Kidney epithelial cell (primary cell): ENCODE results near the gene FABP6. TPM values are rescaled to one million over a fixed set of nuclear protein-coding genes. Genes with fewer than 3 reads are reported as not detected.

Experiments used
- DNase-seq: peaks from one replicate; pipeline ENCODE4 v3.0.0-alpha.2; 2010; ENCODE audit warnings: low read depth
- H3K27me3 ChIP-seq: 2 replicates; pipeline ENCODE4 v1.6.0; 2011; ENCODE audit warnings: low read length; ENCODE audit not compliant: control insufficient read depth, insufficient read depth
- H3K36me3 ChIP-seq: 2 replicates; pipeline ENCODE4 v1.5.1; 2011; ENCODE audit warnings: low read length; ENCODE audit not compliant: control insufficient read depth, insufficient read depth
- H3K4me3 ChIP-seq: 2 replicates; pipeline ENCODE4 v1.5.1; 2011; ENCODE audit warnings: low read depth, mild to moderate bottlenecking, control low read depth, low read length
- total RNA-seq: library from RNA; depleted of rRNA; stranded (reverse); fragments of >200 nt; gene quantifications from 2 replicates; pipeline ENCODE4 v1.2.3, GENCODE V29; 2015
- TF ChIP-seq, protein P1 (sequence below): IDR thresholded peaks from 2 replicates; pipeline ENCODE4 v1.5.1; 2011; ENCODE audit warnings: mild to moderate bottlenecking, moderate library complexity, low read length, control low read depth, inconsistent platforms; ENCODE audit not compliant: insufficient read depth, poor library complexity, severe bottlenecking

The FABP6 gene
- total RNA-seq, 1 donor from 2014 or later = not detected

DNA sequence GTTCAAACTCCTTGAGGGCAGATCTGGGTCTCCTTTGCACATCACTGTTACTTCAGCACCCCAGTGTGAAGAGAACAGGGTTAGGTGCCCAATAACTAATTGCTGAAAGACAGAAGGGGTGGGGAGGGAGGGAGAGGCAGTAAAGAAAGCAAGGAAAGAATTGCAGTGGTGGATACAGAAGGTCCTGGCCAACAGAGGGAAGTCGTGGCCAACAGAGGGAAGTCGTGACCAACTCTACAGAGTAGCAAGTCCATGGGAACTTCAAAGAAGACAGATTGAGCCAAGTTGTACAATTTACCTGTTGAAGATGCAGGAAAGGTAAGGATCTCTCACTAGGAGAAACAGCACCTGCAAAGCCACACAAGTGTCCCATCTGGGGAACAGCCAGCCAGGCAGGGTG, 56.0 kb downstream of the FABP6 start:
- TF ChIP-seq, protein P1, sequence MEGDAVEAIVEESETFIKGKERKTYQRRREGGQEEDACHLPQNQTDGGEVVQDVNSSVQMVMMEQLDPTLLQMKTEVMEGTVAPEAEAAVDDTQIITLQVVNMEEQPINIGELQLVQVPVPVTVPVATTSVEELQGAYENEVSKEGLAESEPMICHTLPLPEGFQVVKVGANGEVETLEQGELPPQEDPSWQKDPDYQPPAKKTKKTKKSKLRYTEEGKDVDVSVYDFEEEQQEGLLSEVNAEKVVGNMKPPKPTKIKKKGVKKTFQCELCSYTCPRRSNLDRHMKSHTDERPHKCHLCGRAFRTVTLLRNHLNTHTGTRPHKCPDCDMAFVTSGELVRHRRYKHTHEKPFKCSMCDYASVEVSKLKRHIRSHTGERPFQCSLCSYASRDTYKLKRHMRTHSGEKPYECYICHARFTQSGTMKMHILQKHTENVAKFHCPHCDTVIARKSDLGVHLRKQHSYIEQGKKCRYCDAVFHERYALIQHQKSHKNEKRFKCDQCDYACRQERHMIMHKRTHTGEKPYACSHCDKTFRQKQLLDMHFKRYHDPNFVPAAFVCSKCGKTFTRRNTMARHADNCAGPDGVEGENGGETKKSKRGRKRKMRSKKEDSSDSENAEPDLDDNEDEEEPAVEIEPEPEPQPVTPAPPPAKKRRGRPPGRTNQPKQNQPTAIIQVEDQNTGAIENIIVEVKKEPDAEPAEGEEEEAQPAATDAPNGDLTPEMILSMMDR = no peak
- DNase-seq = no peak
- no peak overlapping the region for H3K4me3 ChIP-seq
- H3K27me3 ChIP-seq = no peaks in the 10 kb centered on the region
- H3K36me3 ChIP-seq = no peaks in the 10 kb centered on the region

DNA sequence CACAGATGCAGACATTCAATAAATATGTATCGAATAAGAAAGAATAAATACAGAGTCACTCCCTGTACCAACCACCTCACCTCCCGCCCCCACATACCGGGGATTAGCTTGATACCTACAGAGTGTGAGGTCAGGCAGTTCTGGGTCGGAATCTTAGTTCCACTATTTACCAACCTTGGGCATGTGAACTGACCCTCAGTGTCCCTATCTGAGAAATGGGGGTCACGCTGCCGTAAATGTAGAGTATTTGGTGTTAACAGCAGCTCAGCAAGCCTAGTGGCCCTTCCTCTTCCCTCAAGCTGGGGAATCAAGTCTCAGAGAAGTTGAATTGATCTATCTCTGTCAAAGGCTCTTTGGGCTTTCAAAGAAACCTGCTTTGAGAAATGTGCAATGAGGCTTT, 57.6 kb downstream of the FABP6 start:
- Histone ChIP-seq H3K4me3 (no peak overlapping the region), H3K27me3 (no peaks in the 10 kb centered on the region), H3K36me3 (no peaks in the 10 kb centered on the region)
- no peak for DNase-seq
- TF ChIP-seq, protein P1 = no peak

DNA sequence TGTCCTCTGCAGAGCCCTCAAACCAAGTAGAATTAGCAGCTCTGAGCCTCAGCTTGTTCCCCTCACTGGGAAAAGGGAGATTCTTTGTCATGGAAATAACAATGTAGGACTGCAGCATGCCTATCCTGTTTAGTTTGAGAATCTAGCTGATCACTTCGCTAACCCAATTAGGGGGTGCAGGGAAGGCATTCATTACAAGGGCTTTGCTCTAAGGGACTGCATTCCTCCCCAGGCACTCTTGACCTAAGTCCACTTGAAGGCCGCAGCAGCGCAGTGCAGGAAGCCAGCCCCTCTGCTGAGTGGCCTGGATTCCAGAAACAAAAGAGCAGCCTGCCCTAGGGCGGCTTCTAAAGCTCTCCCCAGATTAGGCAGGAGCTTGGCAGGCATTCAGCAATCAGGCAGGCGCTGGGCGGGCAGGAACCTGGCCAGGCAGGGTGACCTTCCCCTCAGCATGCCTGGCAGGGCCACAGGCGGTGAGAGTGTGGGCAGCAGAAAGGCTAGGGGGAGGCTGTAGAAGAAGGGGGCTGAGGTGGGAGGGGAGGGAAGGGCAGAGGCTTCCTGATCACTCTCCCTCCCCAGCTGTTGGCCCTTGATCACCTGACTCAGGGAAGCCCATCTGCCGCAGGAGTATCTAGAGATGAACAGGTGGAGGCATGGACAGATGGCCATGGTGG, 58.2 kb downstream of the FABP6 start:
- H3K4me3 ChIP-seq = no peak overlapping the region
- no peaks in the 10 kb centered on the region for H3K36me3 ChIP-seq
- H3K27me3 ChIP-seq = no peaks in the 10 kb centered on the region
- TF ChIP-seq, protein P1 = no peak
- DNase-seq = no peak

Other genes with a start within 250 kb of the FABP6 start
- 62.7 and 65.4 TPM in 2 replicates for gene TTC1, start 220.4 kb upstream of the FABP6 start, total RNA-seq
- 24.8 and 32.7 TPM in 2 replicates for gene PWWP2A, start 110.1 kb upstream of the FABP6 start, total RNA-seq
- 21.9 and 23.4 TPM in 2 replicates for gene CCNJL, start 83.1 kb downstream of the FABP6 start, total RNA-seq
- 0.07 TPM in 1 of 2 replicates, not detected in the other for gene C1QTNF2, start 141.1 kb downstream of the FABP6 start, total RNA-seq
- 1.9 and 2.8 TPM in 2 replicates for gene FAM200C, start 170.5 kb downstream of the FABP6 start, total RNA-seq
- gene SLU7, start 189.6 kb downstream of the FABP6 start, total RNA-seq = 33.3 and 41.2 TPM in 2 replicates
- gene PTTG1, start 192.3 kb downstream of the FABP6 start, total RNA-seq = 26.0 and 38.9 TPM in 2 replicates